ENCODE measurements around the gene TMSB10.

TMSB10 gene

GRCh38 chr2:84901593-84902120 is 3.8 kb upstream of the TMSB10 start:
- Histone ChIP-seq H4K20me1 (ENCODE audit: insufficient read depth) (no peaks in the 10 kb centered on the region), H3K4me3 (IDR thresholded peaks at IDR 0.05; ENCODE audit: insufficient read depth, low read depth, low read length) (no peak overlapping the region), H3K9ac (no peak overlapping the region), H3K4me2 (no peak overlapping the region), H3K79me2 (ENCODE audit: insufficient read depth, low read depth) (peaks cover 10% of the 10 kb centered on the region), H3K27me3 (ENCODE audit: insufficient read depth, low read depth) (no peaks in the 10 kb centered on the region), H3K36me3 (ENCODE audit: insufficient read depth) (no peaks in the 10 kb centered on the region), H3K27ac (no peak overlapping the region), H2AFZ (ENCODE audit: low read depth) (no peak overlapping the region), H3K4me1 (ENCODE audit: low read depth, poor library complexity, severe bottlenecking) (peaks cover 54% of the 10 kb centered on the region)
- no peak for TF ChIP-seq CTCF (conservative IDR thresholded peaks at IDR 0.05; ENCODE audit: low read depth, low read length)

DNA sequence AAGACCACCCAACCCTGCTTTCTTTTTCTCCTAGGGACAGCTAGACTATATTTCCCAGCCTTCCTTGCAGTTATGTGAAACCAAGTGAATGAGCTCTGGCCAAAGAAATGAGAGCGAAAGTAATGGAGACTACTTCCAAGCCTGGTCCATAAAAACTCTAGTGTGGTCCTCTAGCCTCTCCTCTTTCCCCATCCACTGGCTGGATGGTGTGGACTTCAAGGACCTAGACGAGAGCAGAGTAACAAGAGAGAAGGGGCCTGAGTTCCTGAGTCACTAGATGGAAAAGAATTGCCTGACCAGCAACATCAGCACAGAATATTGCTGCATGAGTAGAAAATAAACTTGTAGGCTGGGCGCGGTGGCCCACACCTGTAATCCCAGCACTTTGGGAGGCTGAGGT is 2.9 kb upstream of the TMSB10 start:
- Histone ChIP-seq H3K27me3 (ENCODE audit: insufficient read depth, low read depth) (no peaks in the 10 kb centered on the region), H3K4me1 (ENCODE audit: low read depth, poor library complexity, severe bottlenecking) (peaks cover 54% of the 10 kb centered on the region), H3K4me2 (no peak overlapping the region), H3K79me2 (ENCODE audit: insufficient read depth, low read depth) (peaks cover 15% of the 10 kb centered on the region), H2AFZ (ENCODE audit: low read depth) (no peak overlapping the region), H3K4me3 (IDR thresholded peaks at IDR 0.05; ENCODE audit: insufficient read depth, low read depth, low read length) (no peak overlapping the region), H3K27ac (no peak overlapping the region), H3K36me3 (ENCODE audit: insufficient read depth) (no peaks in the 10 kb centered on the region), H3K9ac (no peak overlapping the region), H4K20me1 (ENCODE audit: insufficient read depth) (no peaks in the 10 kb centered on the region)
- TF ChIP-seq CTCF (conservative IDR thresholded peaks at IDR 0.05; ENCODE audit: low read depth, low read length): no peak

DNA sequence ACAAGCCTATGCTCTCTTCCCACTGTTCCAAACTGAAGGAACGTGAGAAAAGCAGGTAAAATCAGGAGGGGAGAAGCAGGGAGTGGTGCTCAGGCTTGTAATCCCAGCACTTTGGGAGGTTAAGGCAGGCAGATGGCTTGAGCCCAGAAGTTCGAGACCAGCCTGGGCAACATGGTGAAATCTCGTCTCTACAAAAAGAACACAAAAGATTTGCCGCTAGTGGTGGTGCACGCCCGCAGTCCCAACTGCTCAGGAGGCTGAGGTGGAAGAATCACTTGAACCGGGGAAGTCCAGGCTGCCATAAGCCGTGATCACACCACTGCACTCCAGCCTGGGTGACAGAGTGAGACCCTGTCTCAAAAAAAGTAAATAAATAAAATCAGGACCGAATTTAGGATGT is 1.3 kb upstream of the TMSB10 start:
- no peak overlapping the region for H3K27ac ChIP-seq
- H3K4me1 ChIP-seq (ENCODE audit: low read depth, poor library complexity, severe bottlenecking): peaks cover 54% of the 10 kb centered on the region
- peak overlapping the region; percentile 1; the same call in 1 of the 2 replicates for H3K9ac ChIP-seq
- no peaks in the 10 kb centered on the region for H3K27me3 ChIP-seq (ENCODE audit: insufficient read depth, low read depth)
- no peaks in the 10 kb centered on the region for H4K20me1 ChIP-seq (ENCODE audit: insufficient read depth)
- H3K4me3 ChIP-seq (IDR thresholded peaks at IDR 0.05; ENCODE audit: insufficient read depth, low read depth, low read length): no peak overlapping the region
- no peaks in the 10 kb centered on the region for H3K36me3 ChIP-seq (ENCODE audit: insufficient read depth)
- H3K4me2 ChIP-seq: peak overlapping the region; percentile 52
- H2AFZ ChIP-seq (ENCODE audit: low read depth): no peak overlapping the region; the same call in 1 of the 2 replicates
- H3K79me2 ChIP-seq (ENCODE audit: insufficient read depth, low read depth): peaks cover 15% of the 10 kb centered on the region
- no peak for TF ChIP-seq CTCF (conservative IDR thresholded peaks at IDR 0.05; ENCODE audit: low read depth, low read length)

DNA sequence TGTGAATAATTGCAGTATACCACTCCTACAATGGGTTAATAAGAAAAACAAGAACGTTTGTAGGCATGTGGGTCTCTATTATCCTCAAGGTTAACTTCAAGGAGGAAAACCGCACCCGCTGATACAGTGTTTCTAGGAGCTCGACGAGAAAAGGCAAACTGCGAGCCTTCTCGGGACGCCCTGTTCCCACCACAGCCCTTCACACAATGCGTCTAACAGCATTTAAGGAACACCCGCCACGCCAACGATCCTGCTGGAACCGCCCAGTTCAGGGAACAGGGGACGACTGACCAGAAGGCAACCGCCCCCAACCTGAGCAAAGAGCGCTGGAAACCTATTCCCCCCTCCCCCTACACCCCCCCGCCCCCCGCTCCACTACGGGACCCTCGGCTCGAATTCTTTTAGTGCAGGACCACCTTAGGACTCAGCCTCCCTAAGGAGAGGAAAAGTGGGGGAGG is 710 bp upstream of the TMSB10 start:
- H2AFZ ChIP-seq (ENCODE audit: low read depth): peak overlapping the region; percentile 91; the same call in 1 of the 2 replicates
- peaks cover 15% of the 10 kb centered on the region for H3K79me2 ChIP-seq (ENCODE audit: insufficient read depth, low read depth)
- TF ChIP-seq CTCF (conservative IDR thresholded peaks at IDR 0.05; ENCODE audit: low read depth, low read length): no peak
- peaks cover 52% of the 10 kb centered on the region for H3K4me1 ChIP-seq (ENCODE audit: low read depth, poor library complexity, severe bottlenecking)
- H3K27ac ChIP-seq: no peak overlapping the region
- H3K27me3 ChIP-seq (ENCODE audit: insufficient read depth, low read depth): no peaks in the 10 kb centered on the region
- H3K4me2 ChIP-seq: peak overlapping the region; percentile 53
- H3K36me3 ChIP-seq (ENCODE audit: insufficient read depth): no peaks in the 10 kb centered on the region
- peak overlapping the region; percentile 22 for H3K4me3 ChIP-seq (IDR thresholded peaks at IDR 0.05; ENCODE audit: insufficient read depth, low read depth, low read length)
- H3K9ac ChIP-seq: peak overlapping the region; percentile 82; the same call in 1 of the 2 replicates
- no peaks in the 10 kb centered on the region for H4K20me1 ChIP-seq (ENCODE audit: insufficient read depth)
